Aorta (tissue), 5 donors: ENCODE data around the gene NSRP1. TPM values are rescaled to one million over a fixed set of nuclear protein-coding genes. Genes with fewer than 3 reads are reported as not detected.
"Not testable (repeated sequence)": the region's sequence is repeated elsewhere in the genome, so short reads cannot be mapped to it uniquely, and the experiment has no call there.

Experiments used
- ATAC-seq: fragments of 200-7000 bp; cut with Tn5 transposase; one replicate; pipeline ENCODE4 v1.9.1; 2022; ENCODE audit warnings: moderate library complexity; ENCODE audit not compliant: low FRiP score
- DNase-seq, 2 donors: peaks; one replicate each; pipeline ENCODE4 v3.0.0-alpha.2; 2020
- H3K27ac ChIP-seq, 2 donors: one replicate each; pipeline ENCODE4 v1.5.1; 2013; ENCODE audit warnings: low read length in 2 of 2, mild to moderate bottlenecking in 2 of 2, moderate library complexity in 2 of 2, control low read depth in 1 of 2, inconsistent platforms in 1 of 2, low read depth in 1 of 2
- H3K27me3 ChIP-seq, 2 donors: one replicate each; pipeline ENCODE4 v1.6.1; 2013; ENCODE audit warnings: control low read depth in 1 of 2, low read length in 1 of 2, mild to moderate bottlenecking in 1 of 2, moderate library complexity in 1 of 2; ENCODE audit not compliant: insufficient read depth in 2 of 2, control insufficient read depth in 1 of 2
- H3K36me3 ChIP-seq, 2 donors: one replicate each; pipeline ENCODE4 v1.6.1; 2013; ENCODE audit warnings: control low read depth in 1 of 2, low read length in 1 of 2, mild to moderate bottlenecking in 1 of 2; ENCODE audit not compliant: insufficient read depth in 2 of 2, control insufficient read depth in 1 of 2
- H3K4me1 ChIP-seq, 2 donors: one replicate each; pipeline ENCODE4 v1.6.1; 2013; ENCODE audit warnings: low read length in 2 of 2, control low read depth in 1 of 2, mild to moderate bottlenecking in 1 of 2, moderate library complexity in 1 of 2; ENCODE audit not compliant: insufficient read depth in 2 of 2, control insufficient read depth in 1 of 2
- H3K4me3 ChIP-seq, 2 donors: one replicate each; pipeline ENCODE4 v1.5.1; 2013; ENCODE audit warnings: low read length in 2 of 2, control low read depth in 1 of 2, mild to moderate bottlenecking in 1 of 2
- H3K9me3 ChIP-seq: one replicate; pipeline ENCODE4 v1.6.1; 2013; ENCODE audit warnings: mild to moderate bottlenecking, low read length; ENCODE audit not compliant: control insufficient read depth
- WGBS, 2 donors: extraction: QIAGEN DNeasy Blood & Tissue Kit; methylation state at CpG; one replicate each; pipeline ENCODE4 v1.1.7; 2013; 5-methylcytosine and 5-hydroxymethylcytosine counted together
- intact Hi-C, 2 donors: fragments of 100-400 bp; cut with DNase I; formaldehyde crosslinking; loops; one replicate each; pipeline versions ENCODE4 v1.14.2 to v1.15.0; 2022
- polyA plus RNA-seq, 2 donors: library from polyadenylated mRNA; stranded (reverse); fragments of 200-250 nt; gene quantifications; one replicate each; pipeline ENCODE4 v1.2.3, GENCODE V29; 2013
- total RNA-seq, 2 donors: library from RNA; stranded (reverse); fragmentation: NEBNext Ultra II Directional; extraction: Animal tissue kit (Norgen Biotek cat#: 25700); gene quantifications; one replicate each; pipeline ENCODE4 v1.2.1, GENCODE V29; 2021
- donor health status: healthy with polysubstance abuse.
- donor health status: Bipolar disorder and iron deficiency.
- donor health status: DM: no; HTN: no; CAD: no.
- donor health status: DM: no; HTN: no; CAD: no.
- donor health status: DM: yes; HTN: yes; CAD: no.

Gene NSRP1
- total and polyA plus RNA-seq, 4 donors, result 39.5 to 91.9 (median 60.0) TPM

DNA sequence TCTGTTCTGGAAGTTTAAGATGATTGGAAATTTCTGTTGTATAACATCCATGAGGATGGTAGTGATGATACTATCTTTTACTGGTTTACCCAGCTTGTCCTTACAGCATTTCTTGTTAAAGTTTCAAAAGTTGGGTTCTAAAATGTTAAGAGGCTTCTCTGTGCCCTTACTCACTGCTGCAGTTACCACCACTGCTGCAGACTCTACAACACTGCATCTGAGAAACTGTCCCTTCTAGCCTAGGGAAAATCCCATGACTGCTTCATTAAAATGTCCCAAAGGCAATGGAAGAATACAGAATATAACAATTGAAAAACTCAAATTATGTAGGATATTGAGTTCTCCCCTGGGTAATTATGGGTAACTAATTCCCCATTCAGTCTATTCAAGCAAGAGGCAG lies 3.8 kb upstream of the NSRP1 start:
- intact Hi-C loops, result no loop called here
- ATAC-seq (no peak), DNase-seq (no peak)
- Histone ChIP-seq H3K27me3 (no peaks in the 10 kb centered on the region), H3K4me1 (no peaks in the 10 kb centered on the region), H3K4me3 (no peak overlapping the region), H3K36me3 (no peaks in the 10 kb centered on the region), H3K9me3 (no peaks in the 10 kb centered on the region), H3K27ac (no peak overlapping the region)

DNA sequence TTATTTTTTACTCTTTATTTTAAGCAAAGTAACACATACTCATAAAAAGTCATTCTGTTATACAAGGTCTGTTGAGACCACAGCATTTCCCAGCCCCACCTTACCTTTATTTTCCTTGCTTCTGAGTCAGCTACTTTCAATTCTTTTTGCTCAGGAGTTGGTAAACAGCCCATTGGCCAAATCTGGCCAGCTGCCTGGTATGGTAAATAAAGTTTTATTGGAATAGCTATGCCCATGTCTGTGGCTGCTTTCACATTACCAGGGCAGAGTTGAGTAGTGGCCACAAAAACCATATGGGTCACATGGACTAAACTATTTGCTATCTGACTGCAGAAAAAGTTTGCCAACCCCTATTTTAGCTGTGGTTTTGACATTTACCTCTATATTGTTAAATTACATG lies 3.4 kb upstream of the NSRP1 start:
- intact Hi-C loops, result no loop called here
- H3K4me3 ChIP-seq, result no peak overlapping the region
- H3K4me1 ChIP-seq, result no peaks in the 10 kb centered on the region
- no peak for ATAC-seq
- no peak overlapping the region for H3K27ac ChIP-seq
- H3K27me3 ChIP-seq, result no peaks in the 10 kb centered on the region
- H3K36me3 ChIP-seq, result no peaks in the 10 kb centered on the region
- no peak for DNase-seq
- no peaks in the 10 kb centered on the region for H3K9me3 ChIP-seq

DNA sequence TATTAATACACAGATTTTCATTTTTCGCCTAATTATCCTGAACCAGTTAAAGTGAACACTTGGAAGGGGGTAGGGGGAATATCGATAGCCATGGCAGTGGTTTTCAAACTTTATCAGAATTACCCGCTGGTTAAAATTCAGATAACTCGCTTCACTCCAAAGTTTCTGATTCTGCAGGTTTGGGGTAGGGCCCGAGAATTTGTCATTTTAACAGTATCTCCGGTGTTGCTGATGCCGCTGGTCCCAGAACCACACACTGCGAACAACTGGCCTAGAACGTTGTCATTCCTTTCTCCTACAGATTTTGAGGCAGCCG lies 313 bp upstream of the NSRP1 start:
- no peak for ATAC-seq

DNA sequence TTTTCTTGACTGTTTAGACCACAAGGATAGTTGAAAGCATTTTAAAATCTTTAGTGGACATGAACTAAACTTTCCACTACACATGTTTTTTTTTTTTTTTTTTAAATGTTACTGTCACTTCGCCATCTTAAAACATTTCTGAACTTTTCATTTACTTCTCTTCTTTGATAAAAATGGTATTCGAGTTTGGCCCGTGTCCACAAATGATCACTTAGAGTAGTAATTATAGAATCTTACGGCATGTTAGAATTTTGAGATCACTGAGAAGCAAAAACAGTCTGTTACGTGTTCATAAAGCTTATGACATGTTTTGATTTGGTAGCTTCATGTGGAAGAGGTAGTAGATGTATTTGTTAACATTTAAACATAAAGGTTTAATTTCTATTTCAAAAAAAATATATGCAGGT lies 1.1 kb downstream of the NSRP1 start:
- H3K4me1 ChIP-seq, result no peaks in the 10 kb centered on the region
- intact Hi-C loops, result loop anchor here in 1 of 2 donors (5.0 kb wide), 1 partner anchor 360 kb away; the partner anchor contains the start of gene GOSR1
- H3K4me3 ChIP-seq, result peak overlapping the region; percentile 85 to 100
- peak overlapping the region in 1 of 2 donors; percentile 91 for H3K27ac ChIP-seq
- WGBS, 2 donors, result 4 to 5% methylated on average over 5 of the region's 5 CpGs
- no peaks in the 10 kb centered on the region for H3K9me3 ChIP-seq
- no peaks in the 10 kb centered on the region for H3K36me3 ChIP-seq
- no peak for DNase-seq
- H3K27me3 ChIP-seq, result no peaks in the 10 kb centered on the region
- no peak for ATAC-seq

More for the DNA sequence above, 313 bp upstream of the NSRP1 start:
- H3K27me3 ChIP-seq, result no peaks in the 10 kb centered on the region
- H3K9me3 ChIP-seq, result no peaks in the 10 kb centered on the region
- H3K4me1 ChIP-seq, result no peaks in the 10 kb centered on the region
- H3K36me3 ChIP-seq, result no peaks in the 10 kb centered on the region
- H3K4me3 ChIP-seq, result peak overlapping the region; percentile 60 to 85
- 10 to 11% methylated on average over 10 of the region's 10 CpGs for WGBS, 2 donors
- no peak for DNase-seq
- intact Hi-C loops, result loop anchor here in 1 of 2 donors (5.0 kb wide), 1 partner anchor 361 kb away; the partner anchor contains the start of gene GOSR1
- H3K27ac ChIP-seq, result peak overlapping the region in 1 of 2 donors; percentile 87

DNA sequence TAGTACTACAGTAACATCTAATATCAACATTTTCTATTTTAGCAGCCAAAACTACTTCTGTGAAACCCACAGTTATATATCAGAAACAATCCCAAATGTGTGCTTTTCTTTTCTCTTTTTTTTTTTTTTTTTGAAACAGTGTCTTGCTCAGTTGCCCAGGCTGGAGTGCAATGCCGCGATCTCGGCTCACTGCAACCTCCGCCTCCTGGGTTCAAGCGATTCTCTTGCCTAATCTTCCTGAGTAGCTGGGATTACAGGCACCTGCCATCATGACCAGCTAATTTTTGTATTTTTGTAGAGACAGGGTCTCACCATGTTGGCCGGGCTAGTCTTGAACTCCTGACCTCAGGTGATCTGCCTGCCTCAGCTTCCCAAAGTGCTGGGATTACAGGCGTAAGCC lies 2.0 kb downstream of the NSRP1 start:
- WGBS, 2 donors, result 93 to 95% methylated on average over 7 of the region's 7 CpGs
- H3K27ac ChIP-seq, H3K36me3 ChIP-seq, DNase-seq, H3K4me1 ChIP-seq, H3K27me3 ChIP-seq, H3K4me3 ChIP-seq, ATAC-seq, H3K9me3 ChIP-seq: not testable (repeated sequence)
- intact Hi-C loops, result loop anchor here in 1 of 2 donors (5.0 kb wide), 1 partner anchor 359 kb away; the partner anchor contains the start of gene GOSR1

DNA sequence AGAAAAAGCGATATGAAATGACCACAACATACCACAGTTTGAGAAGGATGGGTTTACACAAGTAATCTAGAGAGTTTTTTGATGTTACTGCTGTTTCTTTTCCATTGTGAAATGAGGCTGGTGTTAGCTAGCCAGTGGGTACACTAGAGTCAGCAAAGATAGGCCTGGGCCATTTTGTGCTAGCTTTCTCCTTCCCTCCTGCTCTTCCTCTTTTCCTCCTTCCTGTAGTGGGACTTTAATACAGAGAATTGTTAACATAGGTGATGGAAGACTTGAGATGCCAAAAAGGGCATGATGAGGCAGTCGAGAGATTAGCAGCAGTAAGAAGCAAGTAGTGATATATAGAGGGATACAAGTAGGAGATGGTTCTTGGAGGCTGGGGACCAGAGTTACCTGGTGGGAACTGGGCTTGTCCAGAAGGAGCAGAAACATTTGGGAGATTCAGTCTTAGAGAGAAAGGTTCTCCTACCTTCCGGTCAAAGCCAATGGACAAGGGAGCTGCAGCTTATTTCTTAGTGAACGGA lies 7.7 kb downstream of the NSRP1 start:
- no peak for ATAC-seq
- DNase-seq, result no peak
- intact Hi-C loops, result loop anchor here in 1 of 2 donors (5.0 kb wide), 1 partner anchor 213 kb away; no protein-coding TSS in a partner anchor
- 90 to 95% methylated on average over 4 of the region's 4 CpGs for WGBS, 2 donors
- Histone ChIP-seq H3K36me3 (peaks cover 0 to 2% of the 10 kb centered on the region in 2 donors), H3K4me3 (no peak overlapping the region), H3K9me3 (no peaks in the 10 kb centered on the region), H3K27me3 (no peaks in the 10 kb centered on the region), H3K27ac (no peak overlapping the region), H3K4me1 (no peaks in the 10 kb centered on the region)

DNA sequence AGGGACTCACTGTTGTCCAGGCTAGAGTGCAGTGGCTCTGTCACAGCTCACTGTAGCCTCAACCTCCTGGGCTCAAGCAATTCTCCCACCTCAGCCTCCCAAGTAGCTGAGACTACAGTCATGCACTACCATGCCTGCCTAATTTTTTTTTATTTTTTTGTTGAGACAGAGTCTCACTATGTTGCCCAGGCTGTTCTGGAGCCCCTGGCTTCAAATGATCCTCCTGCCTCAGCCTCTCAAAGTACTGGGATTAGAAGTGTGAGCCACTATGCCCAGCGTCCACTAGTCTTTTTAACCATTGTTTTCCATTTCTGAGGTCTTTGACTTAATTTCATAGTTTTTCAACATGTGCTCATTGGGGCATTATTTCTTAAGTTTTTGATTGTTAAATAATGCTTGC lies 13.5 kb downstream of the NSRP1 start:
- no peak overlapping the region for H3K4me3 ChIP-seq
- DNase-seq (no peak), ATAC-seq (no peak)
- intact Hi-C loops, result no loop called here
- H3K27me3 ChIP-seq, result no peaks in the 10 kb centered on the region
- H3K36me3 ChIP-seq, result peaks cover 0 to 2% of the 10 kb centered on the region in 2 donors
- no peaks in the 10 kb centered on the region for H3K9me3 ChIP-seq
- no peak overlapping the region for H3K27ac ChIP-seq
- H3K4me1 ChIP-seq, result no peaks in the 10 kb centered on the region
- WGBS, 2 donors, result 81 to 94% methylated on average over 1 of the region's 1 CpG

DNA sequence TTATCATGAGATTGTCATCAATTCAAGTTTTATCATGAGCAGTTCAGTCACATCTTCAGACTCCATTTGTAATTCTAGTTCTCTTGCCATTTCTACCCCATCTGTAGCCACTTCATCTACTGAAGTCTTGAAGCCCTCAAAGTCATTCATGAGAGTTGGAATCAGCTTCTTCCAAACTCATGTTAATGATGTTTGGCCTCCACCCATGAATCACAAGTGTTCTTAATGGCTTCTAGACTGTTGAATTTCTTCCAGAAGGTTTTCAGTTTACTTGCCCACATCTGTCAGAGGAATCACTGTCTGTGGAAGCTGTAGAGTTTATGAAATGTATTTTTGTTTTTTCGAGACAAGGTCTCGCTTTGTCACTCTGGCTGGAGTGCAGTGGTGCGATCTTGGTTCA lies 16.0 kb downstream of the NSRP1 start:
- Histone ChIP-seq H3K4me1 (no peaks in the 10 kb centered on the region), H3K4me3 (no peak overlapping the region), H3K27me3 (no peaks in the 10 kb centered on the region), H3K27ac (no peak overlapping the region), H3K9me3 (no peaks in the 10 kb centered on the region), H3K36me3 (no peaks in the 10 kb centered on the region)
- intact Hi-C loops, result no loop called here
- WGBS, 2 donors, result 92 to 94% methylated on average over 3 of the region's 3 CpGs
- DNase-seq, result no peak
- ATAC-seq, result no peak

DNA sequence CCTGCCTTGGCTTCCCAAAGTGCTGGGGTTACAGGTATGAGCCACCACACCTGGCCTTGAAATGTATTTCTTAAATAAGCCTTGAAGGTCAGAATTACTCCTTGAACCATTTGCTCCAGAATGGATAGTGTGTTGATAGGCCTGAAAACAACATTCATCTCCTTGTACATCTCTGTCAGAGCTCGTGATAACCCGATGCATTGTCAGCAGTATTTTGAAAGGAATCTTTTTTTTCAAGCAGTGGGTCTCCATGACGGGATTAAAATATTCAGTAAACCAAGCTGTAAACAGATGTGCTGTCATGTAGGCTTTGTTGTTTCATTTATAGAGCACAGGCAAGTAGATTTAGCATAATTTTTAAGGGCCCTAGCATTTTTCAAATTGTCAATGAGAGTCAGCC lies 16.6 kb downstream of the NSRP1 start:
- DNase-seq (no peak), ATAC-seq (no peak)
- H3K36me3 ChIP-seq, result no peaks in the 10 kb centered on the region
- H3K4me3 ChIP-seq, result no peak overlapping the region
- no peaks in the 10 kb centered on the region for H3K9me3 ChIP-seq
- no peak overlapping the region for H3K27ac ChIP-seq
- no peaks in the 10 kb centered on the region for H3K4me1 ChIP-seq
- H3K27me3 ChIP-seq, result no peaks in the 10 kb centered on the region
- 97% methylated on average over 3 of the region's 3 CpGs for WGBS, 2 donors
- intact Hi-C loops, result no loop called here
